ENCODE results near the gene TRIM10.

TRIM10 gene

DNA sequence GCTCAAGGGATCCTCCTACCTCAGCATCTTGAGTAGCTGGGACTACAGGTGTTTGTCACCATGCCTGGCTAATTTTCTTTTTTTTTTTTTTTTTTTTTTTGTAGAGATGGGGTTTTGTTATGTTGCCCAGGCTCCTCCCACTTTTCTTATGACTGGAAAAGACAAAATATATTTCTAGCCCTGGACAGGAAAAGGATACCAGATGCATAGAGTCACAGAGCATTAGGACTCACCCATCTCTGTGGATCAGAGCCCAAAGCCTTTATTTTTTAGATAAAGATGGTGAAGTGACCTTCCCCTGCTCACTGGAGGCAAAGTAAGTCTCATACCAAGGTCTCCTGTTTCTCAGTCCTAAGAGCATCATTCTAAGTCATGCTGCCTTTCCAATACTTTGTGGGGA, 3.4 kb downstream of the TRIM10 start:
- H3K9ac ChIP-seq (ENCODE audit: low read depth, low read length, poor library complexity, severe bottlenecking), result no peak overlapping the region
- H3K36me3 ChIP-seq (ENCODE audit: insufficient read depth, low read length), result no peaks in the 10 kb centered on the region
- no peaks in the 10 kb centered on the region for H3K9me2 ChIP-seq (replicated peaks; ENCODE audit: low read depth, low read length)
- H3K79me2 ChIP-seq (ENCODE audit: insufficient read depth, low read length), result no peaks in the 10 kb centered on the region
- no peaks in the 10 kb centered on the region for H3K27me3 ChIP-seq (ENCODE audit: insufficient read depth, low read length, poor library complexity, severe bottlenecking)
- TF ChIP-seq, protein P1, sequence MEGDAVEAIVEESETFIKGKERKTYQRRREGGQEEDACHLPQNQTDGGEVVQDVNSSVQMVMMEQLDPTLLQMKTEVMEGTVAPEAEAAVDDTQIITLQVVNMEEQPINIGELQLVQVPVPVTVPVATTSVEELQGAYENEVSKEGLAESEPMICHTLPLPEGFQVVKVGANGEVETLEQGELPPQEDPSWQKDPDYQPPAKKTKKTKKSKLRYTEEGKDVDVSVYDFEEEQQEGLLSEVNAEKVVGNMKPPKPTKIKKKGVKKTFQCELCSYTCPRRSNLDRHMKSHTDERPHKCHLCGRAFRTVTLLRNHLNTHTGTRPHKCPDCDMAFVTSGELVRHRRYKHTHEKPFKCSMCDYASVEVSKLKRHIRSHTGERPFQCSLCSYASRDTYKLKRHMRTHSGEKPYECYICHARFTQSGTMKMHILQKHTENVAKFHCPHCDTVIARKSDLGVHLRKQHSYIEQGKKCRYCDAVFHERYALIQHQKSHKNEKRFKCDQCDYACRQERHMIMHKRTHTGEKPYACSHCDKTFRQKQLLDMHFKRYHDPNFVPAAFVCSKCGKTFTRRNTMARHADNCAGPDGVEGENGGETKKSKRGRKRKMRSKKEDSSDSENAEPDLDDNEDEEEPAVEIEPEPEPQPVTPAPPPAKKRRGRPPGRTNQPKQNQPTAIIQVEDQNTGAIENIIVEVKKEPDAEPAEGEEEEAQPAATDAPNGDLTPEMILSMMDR (conservative IDR thresholded peaks at IDR 0.05; ENCODE audit: low read length), result no peak
- TF ChIP-seq EZH2phosphoT487 (IDR thresholded peaks at IDR 0.05; ENCODE audit: borderline replicate concordance), result no peak
- H3K4me2 ChIP-seq (ENCODE audit: low read depth, low read length, poor library complexity, severe bottlenecking), result peak overlapping the region; percentile 4
- no peak overlapping the region for H3K4me3 ChIP-seq (ENCODE audit: low read length, poor library complexity, severe bottlenecking)
- H2AFZ ChIP-seq (ENCODE audit: low read length), result peak overlapping the region; percentile 42
- H3K4me1 ChIP-seq (ENCODE audit: insufficient read depth, low read length, poor library complexity, severe bottlenecking), result peaks cover 24% of the 10 kb centered on the region
- H3K9me3 ChIP-seq (ENCODE audit: insufficient read depth, low read depth, low read length), result no peaks in the 10 kb centered on the region
- no peaks in the 10 kb centered on the region for H4K20me1 ChIP-seq (ENCODE audit: insufficient read depth, low read length, poor library complexity, severe bottlenecking)
- no peaks in the 10 kb centered on the region for H3F3A ChIP-seq (ENCODE audit: low read depth)

DNA sequence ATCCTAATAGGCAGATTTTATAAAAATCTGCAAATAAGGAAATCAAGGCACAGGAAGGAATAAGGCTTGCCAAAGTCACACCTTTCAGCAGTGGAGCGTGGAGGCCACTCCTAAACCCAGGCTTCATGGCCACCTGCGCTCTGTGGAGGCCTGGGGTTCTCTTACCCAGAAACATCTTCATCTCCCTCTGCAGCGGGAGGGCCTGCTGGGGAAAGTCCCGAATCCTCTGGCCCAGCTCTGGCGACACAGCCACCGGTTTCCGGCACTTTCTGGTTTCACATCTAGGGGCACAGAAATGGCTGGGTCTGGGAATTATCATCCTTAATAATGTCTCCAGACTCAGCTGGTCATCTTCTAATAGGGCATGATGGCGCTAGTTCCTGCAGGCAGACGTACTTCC, 4.2 kb downstream of the TRIM10 start:
- H3K9me3 ChIP-seq (ENCODE audit: insufficient read depth, low read depth, low read length), result no peaks in the 10 kb centered on the region
- no peak for TF ChIP-seq EZH2phosphoT487 (IDR thresholded peaks at IDR 0.05; ENCODE audit: borderline replicate concordance)
- TF ChIP-seq, protein P1 (conservative IDR thresholded peaks at IDR 0.05; ENCODE audit: low read length), result no peak
- H3K4me1 ChIP-seq (ENCODE audit: insufficient read depth, low read length, poor library complexity, severe bottlenecking), result peaks cover 27% of the 10 kb centered on the region
- no peaks in the 10 kb centered on the region for H3K36me3 ChIP-seq (ENCODE audit: insufficient read depth, low read length)
- H2AFZ ChIP-seq (ENCODE audit: low read length), result no peak overlapping the region
- H3K9ac ChIP-seq (ENCODE audit: low read depth, low read length, poor library complexity, severe bottlenecking), result no peak overlapping the region
- no peaks in the 10 kb centered on the region for H3K79me2 ChIP-seq (ENCODE audit: insufficient read depth, low read length)
- H3K4me2 ChIP-seq (ENCODE audit: low read depth, low read length, poor library complexity, severe bottlenecking), result no peak overlapping the region
- no peaks in the 10 kb centered on the region for H3K27me3 ChIP-seq (ENCODE audit: insufficient read depth, low read length, poor library complexity, severe bottlenecking)
- no peaks in the 10 kb centered on the region for H3F3A ChIP-seq (ENCODE audit: low read depth)
- no peaks in the 10 kb centered on the region for H3K9me2 ChIP-seq (replicated peaks; ENCODE audit: low read depth, low read length)
- H4K20me1 ChIP-seq (ENCODE audit: insufficient read depth, low read length, poor library complexity, severe bottlenecking), result no peaks in the 10 kb centered on the region
- H3K4me3 ChIP-seq (ENCODE audit: low read length, poor library complexity, severe bottlenecking), result no peak overlapping the region

DNA sequence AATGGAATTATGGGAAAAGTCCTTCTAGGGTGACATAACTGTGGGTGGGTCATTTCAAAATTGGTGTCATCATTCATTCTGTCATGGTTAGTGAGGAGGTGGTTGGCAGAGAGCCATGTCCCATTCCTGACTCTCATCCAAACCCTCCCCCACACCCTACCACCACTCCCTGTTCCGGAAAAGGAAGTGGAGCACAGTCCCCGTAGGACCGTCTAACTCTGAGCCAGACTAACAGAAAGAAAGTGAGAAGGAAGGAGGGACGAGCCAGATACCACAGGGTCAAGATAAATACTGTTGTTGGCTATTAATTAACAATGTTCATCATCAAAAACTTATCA, 4.8 kb downstream of the TRIM10 start:
- H3K4me3 ChIP-seq (ENCODE audit: low read length, poor library complexity, severe bottlenecking), result no peak overlapping the region
- H3K27me3 ChIP-seq (ENCODE audit: insufficient read depth, low read length, poor library complexity, severe bottlenecking), result no peaks in the 10 kb centered on the region
- no peak overlapping the region for H2AFZ ChIP-seq (ENCODE audit: low read length)
- no peaks in the 10 kb centered on the region for H3K9me2 ChIP-seq (replicated peaks; ENCODE audit: low read depth, low read length)
- no peak overlapping the region for H3K4me2 ChIP-seq (ENCODE audit: low read depth, low read length, poor library complexity, severe bottlenecking)
- no peaks in the 10 kb centered on the region for H3K79me2 ChIP-seq (ENCODE audit: insufficient read depth, low read length)
- H3K36me3 ChIP-seq (ENCODE audit: insufficient read depth, low read length), result no peaks in the 10 kb centered on the region
- H3K4me1 ChIP-seq (ENCODE audit: insufficient read depth, low read length, poor library complexity, severe bottlenecking), result peaks cover 32% of the 10 kb centered on the region
- TF ChIP-seq EZH2phosphoT487 (IDR thresholded peaks at IDR 0.05; ENCODE audit: borderline replicate concordance), result no peak
- TF ChIP-seq, protein P1 (conservative IDR thresholded peaks at IDR 0.05; ENCODE audit: low read length), result no peak
- H3K9ac ChIP-seq (ENCODE audit: low read depth, low read length, poor library complexity, severe bottlenecking), result no peak overlapping the region
- H3F3A ChIP-seq (ENCODE audit: low read depth), result no peaks in the 10 kb centered on the region
- H4K20me1 ChIP-seq (ENCODE audit: insufficient read depth, low read length, poor library complexity, severe bottlenecking), result no peaks in the 10 kb centered on the region
- no peaks in the 10 kb centered on the region for H3K9me3 ChIP-seq (ENCODE audit: insufficient read depth, low read depth, low read length)
